Endothelial cell (in vitro differentiated cells): ENCODE measurements around the gene ESPL1. TPM values are rescaled to one million over a fixed set of nuclear protein-coding genes. Genes with fewer than 3 reads are reported as not detected.

Experiments
- DNase-seq: peaks from one replicate; pipeline ENCODE4 v3.0.0; 2021; ENCODE audit warnings: low spot score
- H3K27ac Mint-ChIP-seq: one replicate; pipeline ENCODE4 v1.8.0; 2021; ENCODE audit warnings: mixed read lengths, inconsistent platforms; ENCODE audit not compliant: unreplicated experiment
- H3K27me3 Mint-ChIP-seq: one replicate; pipeline ENCODE4 v1.8.0; 2021; ENCODE audit warnings: mild to moderate bottlenecking, moderate library complexity, mixed read lengths, inconsistent platforms; ENCODE audit not compliant: unreplicated experiment
- H3K36me3 Mint-ChIP-seq: one replicate; pipeline ENCODE4 v1.8.0; 2021; ENCODE audit warnings: mild to moderate bottlenecking, low read depth, mixed read lengths, inconsistent platforms; ENCODE audit not compliant: unreplicated experiment
- H3K4me1 Mint-ChIP-seq: one replicate; pipeline ENCODE4 v1.8.0; 2021; ENCODE audit warnings: mild to moderate bottlenecking, mixed read lengths, inconsistent platforms; ENCODE audit not compliant: unreplicated experiment
- H3K4me3 Mint-ChIP-seq: one replicate; pipeline ENCODE4 v1.8.0; 2021; ENCODE audit warnings: mild to moderate bottlenecking, mixed read lengths, inconsistent platforms; ENCODE audit not compliant: unreplicated experiment
- H3K9me3 Mint-ChIP-seq: one replicate; pipeline ENCODE4 v1.8.0; 2021; ENCODE audit warnings: mixed read lengths, inconsistent platforms; ENCODE audit not compliant: unreplicated experiment
- CTCF ChIP-seq: fragments of 200-600 bp; sonication (generic); IDR thresholded peaks from one replicate; pipeline ENCODE4 v1.5.0; 2021; ENCODE audit warnings: antibody characterized with exemption; ENCODE audit not compliant: unreplicated experiment
- total RNA-seq: library from RNA; stranded (reverse); fragmentation: NEBNext Ultra II Directional; extraction: Animal tissue kit (Norgen Biotek cat#: 25700); gene quantifications from one replicate; pipeline ENCODE4 v1.2.1, GENCODE V29; 2021; ENCODE audit not compliant: unreplicated experiment

The ESPL1 gene
- total RNA-seq, 1 donor from 2014 or later = 11.8 TPM

GRCh38 chr12:53298164-53298563, 30.1 kb downstream of the ESPL1 start:
- H3K36me3 Mint-ChIP-seq = peaks cover 38% of the 10 kb centered on the region
- no peak for DNase-seq
- no peaks in the 10 kb centered on the region for H3K9me3 Mint-ChIP-seq
- no peak for TF ChIP-seq CTCF
- H3K4me1 Mint-ChIP-seq = peaks cover 35% of the 10 kb centered on the region
- peaks cover 23% of the 10 kb centered on the region for H3K27me3 Mint-ChIP-seq
- no peak overlapping the region for H3K4me3 Mint-ChIP-seq
- H3K27ac Mint-ChIP-seq = peak overlapping the region; percentile 93

GRCh38 chr12:53299101-53299453, 31.0 kb downstream of the ESPL1 start:
- DNase-seq = no peak
- no peak for TF ChIP-seq CTCF
- Mint-ChIP-seq H3K27ac (peak overlapping the region; percentile 93), H3K27me3 (peaks cover 19% of the 10 kb centered on the region), H3K36me3 (peaks cover 34% of the 10 kb centered on the region), H3K4me3 (peak overlapping the region; percentile 92), H3K4me1 (peaks cover 35% of the 10 kb centered on the region), H3K9me3 (no peaks in the 10 kb centered on the region)

GRCh38 chr12:53299454-53300180, 31.5 kb downstream of the ESPL1 start, which contains the start of gene MYG1:
Gene MYG1 (plus strand): TSS chr12:53299695. CDS start chr12:53299738, 43 bp downstream.
- Mint-ChIP-seq H3K4me1 (peaks cover 35% of the 10 kb centered on the region), H3K9me3 (no peaks in the 10 kb centered on the region), H3K36me3 (peaks cover 34% of the 10 kb centered on the region), H3K27me3 (peaks cover 19% of the 10 kb centered on the region), H3K4me3 (peak within 1 kb of the TSS; percentile 92), H3K27ac (peak within 1 kb of the TSS; percentile 93)
- no peak for TF ChIP-seq CTCF
- peak; percentile 90 for DNase-seq

GRCh38 chr12:53300187-53300586, 32.1 kb downstream of the ESPL1 start:
- DNase-seq = no peak
- peak overlapping the region; percentile 93 for H3K27ac Mint-ChIP-seq
- no peaks in the 10 kb centered on the region for H3K9me3 Mint-ChIP-seq
- peaks cover 19% of the 10 kb centered on the region for H3K27me3 Mint-ChIP-seq
- H3K4me3 Mint-ChIP-seq = peak overlapping the region; percentile 92
- peaks cover 35% of the 10 kb centered on the region for H3K36me3 Mint-ChIP-seq
- peaks cover 31% of the 10 kb centered on the region for H3K4me1 Mint-ChIP-seq
- TF ChIP-seq CTCF = no peak

- Mint-ChIP-seq H3K27ac (no peak overlapping the region), H3K4me3 (peak overlapping the region; percentile 8), H3K9me3 (no peaks in the 10 kb centered on the region), H3K36me3 (peaks cover 54% of the 10 kb centered on the region), H3K4me1 (peaks cover 21% of the 10 kb centered on the region), H3K27me3 (peaks cover 15% of the 10 kb centered on the region)
- DNase-seq = no peak
- TF ChIP-seq CTCF = no peak
Measured at GRCh38 chr12:53302903-53303302, 34.8 kb downstream of the ESPL1 start.
